HG03575 (cell line): ENCODE measurements around the gene HOOK2.

ENCODE experiments used
- ATAC-seq: cut with Tn5 transposase; IDR thresholded peaks from one replicate; pipeline ENCODE4 v1.9.1; 2021; ENCODE audit not compliant: unreplicated experiment, insufficient number of reproducible peaks, low FRiP score; ENCODE audit errors: extremely low read depth

HOOK2 gene

GRCh38 chr19:12794196-12794941, 19.0 kb upstream of the HOOK2 start:
- no peak for ATAC-seq

- no peak for ATAC-seq
Measured at GRCh38 chr19:12793290-12794195, 18.2 kb upstream of the HOOK2 start.

GRCh38 chr19:12792853-12793289, 17.5 kb upstream of the HOOK2 start:
- no peak for ATAC-seq

- ATAC-seq: no peak
Measured at GRCh38 chr19:12792051-12792852, 16.9 kb upstream of the HOOK2 start.

GRCh38 chr19:12791345-12792050, 16.1 kb upstream of the HOOK2 start, which contains the start of gene JUNB:
Gene JUNB (plus strand): TSS chr19:12791486. CDS start chr19:12791772, 286 bp downstream.
- ATAC-seq: no peak

- ATAC-seq: no peak
Measured at GRCh38 chr19:12790628-12791344, 15.4 kb upstream of the HOOK2 start.

- ATAC-seq: no peak
Measured at GRCh38 chr19:12789904-12790619, 14.7 kb upstream of the HOOK2 start.

- ATAC-seq: no peak
Measured at GRCh38 chr19:12789098-12789903, 13.9 kb upstream of the HOOK2 start.

- no peak for ATAC-seq
Measured at GRCh38 chr19:12788682-12789097, 13.3 kb upstream of the HOOK2 start.

- ATAC-seq: no peak
Measured at GRCh38 chr19:12788042-12788681, 12.8 kb upstream of the HOOK2 start.

- ATAC-seq: no peak
Measured at GRCh38 chr19:12787458-12787857, 12.1 kb upstream of the HOOK2 start.

GRCh38 chr19:12786952-12787351, 11.6 kb upstream of the HOOK2 start:
- no peak for ATAC-seq

- no peak for ATAC-seq
Measured at GRCh38 chr19:12786141-12786870, 11.0 kb upstream of the HOOK2 start.

- no peak for ATAC-seq
Measured at GRCh38 chr19:12785431-12786031, 10.2 kb upstream of the HOOK2 start.

GRCh38 chr19:12784871-12785430, 9.6 kb upstream of the HOOK2 start:
- ATAC-seq: no peak
